SK-N-SH (cell line): Measurements from ENCODE around the gene COL5A1. TPM values are rescaled to one million over a fixed set of nuclear protein-coding genes. Genes with fewer than 3 reads are reported as not detected.

Experiments used
- CTCF ChIA-PET: fragments of 300-600, 350-600 bp; formaldehyde crosslinking; extraction: SDS; loops from one replicate; lab custom pipeline; 2021; lab: Yijun Ruan, JAX
- POLR2A ChIA-PET: fragments of 350-600 bp; sonication (Branson Sonifier 250); formaldehyde crosslinking; extraction: SDS; loops from one replicate; lab custom pipeline; 2020; ENCODE audit warnings: antibody characterized with exemption, inconsistent platforms; lab: Yijun Ruan, JAX
- DNase-seq: peaks from one replicate; pipeline ENCODE4 v3.0.0; 2012
- H2AFZ ChIP-seq: fragments of 200-600 bp; sonication (generic); 2 replicates; pipeline ENCODE4 v1.8.1; 2016; ENCODE audit warnings: antibody characterized with exemption, mild to moderate bottlenecking, low read depth
- H3F3A ChIP-seq: fragments of 200-600 bp; sonication (generic); replicated peaks from 2 replicates; pipeline ENCODE3; 2016; ENCODE audit warnings: antibody characterized with exemption, mild to moderate bottlenecking; ENCODE audit not compliant: insufficient read depth
- H3K27ac ChIP-seq, 2 experiments: fragments of 200-500 bp in 1 of 2; fragments of 200-600 bp in 1 of 2; sonication (Bioruptor generic) in 1 of 2; sonication (generic), shearing (Covaris generic) in 1 of 2; 2 replicates each; pipeline versions ENCODE4 v1.5.1 to v1.6.1; 2014 to 2016; ENCODE audit warnings: low read depth in 2 of 2, inconsistent platforms in 1 of 2, low read length in 1 of 2, mild to moderate bottlenecking in 1 of 2, mixed read lengths in 1 of 2
- H3K27me3 ChIP-seq: fragments of 200-600 bp; sonication (generic), shearing (Covaris generic); 2 replicates; pipeline ENCODE4 v1.6.1; 2016; ENCODE audit warnings: mixed run types; ENCODE audit not compliant: insufficient read depth
- H3K36me3 ChIP-seq, 2 experiments: fragments of 200-500 bp in 1 of 2; fragments of 200-600 bp in 1 of 2; sonication (Bioruptor generic) in 1 of 2; sonication (generic) in 1 of 2; replicated peaks in 1 of 2; 2 replicates each; pipeline versions ENCODE3 to v1.5.1; 2014 to 2016; ENCODE audit warnings: low read length in 1 of 2, mild to moderate bottlenecking in 1 of 2; ENCODE audit not compliant: insufficient read depth in 2 of 2, control insufficient read depth in 1 of 2
- H3K4me1 ChIP-seq, 2 experiments: fragments of 200-500 bp in 1 of 2; fragments of 200-600 bp in 1 of 2; sonication (Bioruptor generic) in 1 of 2; sonication (generic), shearing (Covaris generic) in 1 of 2; 2 replicates each; pipeline versions ENCODE4 v1.5.1 to v1.6.1; 2014 to 2016; ENCODE audit warnings: low read depth in 1 of 2, low read length in 1 of 2, mixed run types in 1 of 2; ENCODE audit not compliant: insufficient read depth in 2 of 2, control insufficient read depth in 1 of 2
- H3K4me2 ChIP-seq: fragments of 200-600 bp; sonication (generic), shearing (Covaris generic); 2 replicates; pipeline ENCODE4 v1.6.1; 2017; ENCODE audit warnings: mixed run types
- H3K4me3 ChIP-seq, 2 experiments: fragments of 200-500 bp in 1 of 2; fragments of 200-600 bp in 1 of 2; sonication (Bioruptor generic) in 1 of 2; sonication (generic), shearing (Covaris generic) in 1 of 2; 2 replicates each; pipeline versions ENCODE4 v1.5.1 to v1.8.1; 2014 to 2016; ENCODE audit warnings: low read depth in 2 of 2, inconsistent platforms in 1 of 2, low read length in 1 of 2, mild to moderate bottlenecking in 1 of 2, mixed read lengths in 1 of 2, moderate library complexity in 1 of 2
- H3K79me2 ChIP-seq: fragments of 200-600 bp; sonication (generic); 2 replicates; pipeline ENCODE4 v1.8.1; 2017; ENCODE audit warnings: mild to moderate bottlenecking; ENCODE audit not compliant: insufficient read depth
- H3K9ac ChIP-seq: fragments of 200-600 bp; sonication (generic); 2 replicates; pipeline ENCODE4 v1.6.1; 2017; ENCODE audit warnings: mixed run types
- H3K9me2 ChIP-seq: fragments of 200-600 bp; sonication (generic); 2 replicates; pipeline ENCODE4 v1.6.1; 2017; ENCODE audit warnings: mixed run types
- H3K9me3 ChIP-seq: fragments of 200-600 bp; sonication (generic); 2 replicates; pipeline ENCODE4 v1.6.1; 2017; ENCODE audit warnings: mixed run types, mild to moderate bottlenecking, moderate library complexity
- H4K20me1 ChIP-seq: fragments of 200-600 bp; sonication (generic); 2 replicates; pipeline ENCODE4 v1.6.1; 2017; ENCODE audit warnings: mild to moderate bottlenecking, mixed run types; ENCODE audit not compliant: insufficient read depth
- CTCF ChIP-seq: fragments of 200-600 bp; sonication (generic); IDR thresholded peaks from 2 replicates; pipeline ENCODE4 v1.6.1; 2017; ENCODE audit warnings: antibody characterized with exemption, mild to moderate bottlenecking, moderate library complexity
- ELF1 ChIP-seq: IDR thresholded peaks from 2 replicates; pipeline ENCODE4 v1.4.0; 2012
- FOSL2 ChIP-seq: IDR thresholded peaks from 2 replicates; pipeline ENCODE4 v1.4.0; 2012; ENCODE audit warnings: low read depth, mild to moderate bottlenecking, moderate library complexity, borderline replicate concordance
- FOXJ3 ChIP-seq: sonication (generic); formaldehyde crosslinking; IDR thresholded peaks from 2 replicates; pipeline ENCODE4 v1.5.1; 2020; ENCODE audit warnings: mild to moderate bottlenecking, missing genetic modification reagents
- IRF3 ChIP-seq: fragments of 150-350 bp; IDR thresholded peaks from 2 replicates; pipeline ENCODE4 v1.6.1; 2016; ENCODE audit warnings: mild to moderate bottlenecking, low read depth, low read length
- MAX ChIP-seq: IDR thresholded peaks from 2 replicates; pipeline ENCODE4 v1.4.0; 2012; ENCODE audit warnings: low read depth
- MEF2A ChIP-seq: IDR thresholded peaks from 2 replicates; pipeline ENCODE4 v1.4.0; 2012; ENCODE audit warnings: low read depth, borderline replicate concordance
- MXI1 ChIP-seq: IDR thresholded peaks from 2 replicates; pipeline ENCODE4 v1.6.1; 2012; ENCODE audit warnings: mild to moderate bottlenecking, low read depth, low read length, improper control_type of control experiment
- PBX3 ChIP-seq: IDR thresholded peaks from 2 replicates; pipeline ENCODE4; 2012
- RAD21 ChIP-seq: IDR thresholded peaks from 2 replicates; pipeline ENCODE4 v1.6.1; 2012; ENCODE audit warnings: mild to moderate bottlenecking, low read length
- RXRA ChIP-seq: IDR thresholded peaks from 2 replicates; pipeline ENCODE4 v1.4.0; 2012; ENCODE audit warnings: low read depth, mild to moderate bottlenecking, borderline replicate concordance
- USF2 ChIP-seq: fragments of 150-350 bp; IDR thresholded peaks from 2 replicates; pipeline ENCODE4 v1.6.1; 2017; ENCODE audit warnings: antibody characterized with exemption, low read length, low read depth, borderline replicate concordance
- WGBS: methylation state at CpG from one replicate; pipeline ENCODE4 v1.1.6; 2017; ENCODE audit warnings: low lambda C conversion rate; 5-methylcytosine and 5-hydroxymethylcytosine counted together
- polyA plus RNA-seq, 3 experiments: library from polyadenylated mRNA; depleted of rRNA; stranded (reverse); fragments of >200 nt; gene quantifications; 2 replicates each; pipeline ENCODE4 v1.2.3, GENCODE V29; 2012

Gene COL5A1
- polyA plus RNA-seq, 1 of the 3 experiments (the other 2 are of a cell fraction): 73.8 TPM

- Histone ChIP-seq H3K4me3 (no peak overlapping the region), H3K27me3 (no peaks in the 10 kb centered on the region), H3K9me3 (no peaks in the 10 kb centered on the region), H3K9ac (no peak overlapping the region), H3K27ac (no peak overlapping the region), H3K36me3 (peaks cover 43 to 76% of the 10 kb centered on the region in 2 experiments), H3K4me1 (no peaks in the 10 kb centered on the region; a peak in 1 of 4 replicates), H3K79me2 (peaks cover 4% of the 10 kb centered on the region; the same call in 1 of the 2 replicates), H2AFZ (no peak overlapping the region), H3K4me2 (no peak overlapping the region), H4K20me1 (peaks cover 35% of the 10 kb centered on the region), H3F3A (peaks cover 23% of the 10 kb centered on the region), H3K9me2 (no peaks in the 10 kb centered on the region)
- ChIA-PET POLR2A (no interaction called here), CTCF (interaction anchor here (0.7 to 7.8 kb wide), 9 partner anchors 10 to 629 kb away, joined by 3 to 67 read pairs (median 5); partner anchors contain the start of gene OLFM1)
- WGBS: 86% methylated on average over 26 of the region's 33 CpGs
- DNase-seq: no peak
- TF ChIP-seq MAX (no peak), FOXJ3 (CRISPR knock-in tag) (no peak), USF2 (no peak), MEF2A (no peak), RXRA (no peak), ELF1 (no peak), PBX3 (no peak), RAD21 (no peak), IRF3 (no peak)
Observed at GRCh38 chr9:134782921-134783698, 141.5 kb downstream of the COL5A1 start.

- H3K27ac ChIP-seq: no peak overlapping the region
- TF ChIP-seq CTCF (no peak), MXI1 (no peak), FOSL2 (no peak)
- TF ChIP-seq, all 33 proteins: peak for 0
- Histone ChIP-seq H2AFZ (no peak overlapping the region), H4K20me1 (peaks cover 29% of the 10 kb centered on the region), H3F3A (peaks cover 23% of the 10 kb centered on the region), H3K36me3 (peaks cover 43 to 74% of the 10 kb centered on the region in 2 experiments), H3K79me2 (peaks cover 4% of the 10 kb centered on the region; the same call in 1 of the 2 replicates), H3K9me3 (no peaks in the 10 kb centered on the region), H3K9me2 (no peaks in the 10 kb centered on the region), H3K9ac (no peak overlapping the region), H3K4me2 (no peak overlapping the region), H3K27me3 (no peaks in the 10 kb centered on the region), H3K4me3 (no peak overlapping the region), H3K4me1 (no peaks in the 10 kb centered on the region; a peak in 1 of 4 replicates)
- no peak for DNase-seq
- ChIA-PET POLR2A (no interaction called here), CTCF (interaction anchor here (0.7 to 7.8 kb wide), 6 partner anchors 9 to 629 kb away, joined by 3 to 67 read pairs (median 6); no protein-coding TSS in a partner anchor)
- 92% methylated on average over 9 of the region's 12 CpGs for WGBS
Observed at GRCh38 chr9:134783699-134784039, 142.1 kb downstream of the COL5A1 start.
